ENCODE data around the gene CDK12. TPM values are rescaled to one million over a fixed set of nuclear protein-coding genes. Genes with fewer than 3 reads are reported as not detected.

CDK12 gene
- total and polyA plus RNA-seq, 9 of the 15 experiments (the other 6 are each of a cell fraction or from before 2014, with no cell fraction given) = 3.4 to 65.6 (median 36.8) TPM

- TF ChIP-seq DNMT1 (IDR thresholded peaks at IDR 0.05) (no peak), ZNF512 (tag; IDR thresholded peaks at IDR 0.05) (no peak), ZBTB11 (CRISPR knock-in tag; IDR thresholded peaks at IDR 0.05) (no peak; a peak in 2 of 6 replicates), THAP12 (CRISPR knock-in tag; IDR thresholded peaks at IDR 0.05) (no peak), ZNF140 (CRISPR knock-in tag; IDR thresholded peaks at IDR 0.05) (no peak), ZNF699 (CRISPR knock-in tag; IDR thresholded peaks at IDR 0.05; ENCODE audit: insufficient replicate concordance) (no peak), BRD4 (IDR thresholded peaks at IDR 0.05) (no peak), CREB5 (CRISPR knock-in tag; IDR thresholded peaks at IDR 0.05) (no peak), ZNF592 (IDR thresholded peaks at IDR 0.05) (no peak), KDM4B (IDR thresholded peaks at IDR 0.05; ENCODE audit: borderline replicate concordance in 2 of 2, low read depth in 1 of 2) (0 out of 4 replicates have a peak, but pooled peaks of 1 of the 2 experiments have one; percentile 40), MAFG (tag; conservative IDR thresholded peaks at IDR 0.05) (no peak), HNRNPH1 (optimal IDR thresholded peaks at IDR 0.05; ENCODE audit: low read depth, low read length) (no peak)
These were observed 10.3 kb upstream of the CDK12 start, which contains the start of gene MED1 (continued) for GRCh38 chr17:39450847-39451581.

Data from K562 (cell line).